Glutamatergic neuron (in vitro differentiated cells): Measurements from ENCODE around the gene MRPL14. TPM values are rescaled to one million over a fixed set of nuclear protein-coding genes. Genes with fewer than 3 reads are reported as not detected.

Experiments
- DNase-seq: peaks from one replicate; pipeline ENCODE4 v3.0.0; 2022
- H3K27ac Mint-ChIP-seq: one replicate; pipeline ENCODE4 v1.8.0; 2020; ENCODE audit warnings: mild to moderate bottlenecking, mixed read lengths, inconsistent platforms; ENCODE audit not compliant: unreplicated experiment
- H3K27me3 Mint-ChIP-seq: one replicate; pipeline ENCODE4 v1.8.0; 2020; ENCODE audit warnings: mild to moderate bottlenecking, moderate library complexity, mixed read lengths, inconsistent platforms; ENCODE audit not compliant: unreplicated experiment
- H3K36me3 Mint-ChIP-seq: one replicate; pipeline ENCODE4 v1.8.0; 2020; ENCODE audit warnings: mild to moderate bottlenecking, mixed read lengths, inconsistent platforms; ENCODE audit not compliant: unreplicated experiment
- H3K4me1 Mint-ChIP-seq: one replicate; pipeline ENCODE4 v1.8.0; 2020; ENCODE audit warnings: mild to moderate bottlenecking, low read depth, mixed read lengths, inconsistent platforms; ENCODE audit not compliant: unreplicated experiment
- H3K4me3 Mint-ChIP-seq: one replicate; pipeline ENCODE4 v1.8.0; 2020; ENCODE audit warnings: mild to moderate bottlenecking, mixed read lengths, inconsistent platforms; ENCODE audit not compliant: unreplicated experiment
- H3K9me3 Mint-ChIP-seq: one replicate; pipeline ENCODE4 v1.8.0; 2020; ENCODE audit warnings: mild to moderate bottlenecking, moderate library complexity, mixed read lengths, inconsistent platforms; ENCODE audit not compliant: unreplicated experiment
- total RNA-seq: library from RNA; stranded (reverse); fragmentation: NEBNext Ultra II Directional; extraction: Animal tissue kit (Norgen Biotek cat#: 25700); gene quantifications from one replicate; pipeline ENCODE4 v1.2.1, GENCODE V29; 2021; ENCODE audit not compliant: unreplicated experiment
- TF ChIP-seq, protein P1 (sequence below): fragments of 200-600 bp; sonication (generic); IDR thresholded peaks from one replicate; pipeline ENCODE4 v1.5.0; 2021; ENCODE audit not compliant: partially characterized antibody, unreplicated experiment

Gene MRPL14
- total RNA-seq, 1 donor from 2014 or later: 31.7 TPM

DNA sequence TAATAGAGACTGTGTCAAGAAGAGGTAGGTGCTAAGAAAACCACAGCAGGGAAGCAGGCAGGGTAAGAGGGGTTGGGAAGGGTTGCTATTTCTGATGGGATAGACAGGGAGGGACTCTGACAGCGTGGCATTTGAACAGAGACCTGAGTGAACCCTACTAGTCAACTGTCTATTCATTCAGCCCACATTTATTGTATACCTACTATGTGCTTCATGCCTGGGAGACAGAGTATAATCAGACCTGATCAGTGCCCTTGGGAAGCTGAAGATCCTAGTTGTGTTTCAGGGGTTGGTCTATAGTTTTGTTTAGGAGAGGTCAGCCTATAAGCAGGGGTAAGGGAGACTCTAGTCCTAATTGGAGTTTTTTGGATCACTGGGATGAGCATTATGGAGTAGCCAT, 16.5 kb upstream of the MRPL14 start:
- H3K4me1 Mint-ChIP-seq: peaks cover 9% of the 10 kb centered on the region
- peaks cover 5% of the 10 kb centered on the region for H3K36me3 Mint-ChIP-seq

DNA sequence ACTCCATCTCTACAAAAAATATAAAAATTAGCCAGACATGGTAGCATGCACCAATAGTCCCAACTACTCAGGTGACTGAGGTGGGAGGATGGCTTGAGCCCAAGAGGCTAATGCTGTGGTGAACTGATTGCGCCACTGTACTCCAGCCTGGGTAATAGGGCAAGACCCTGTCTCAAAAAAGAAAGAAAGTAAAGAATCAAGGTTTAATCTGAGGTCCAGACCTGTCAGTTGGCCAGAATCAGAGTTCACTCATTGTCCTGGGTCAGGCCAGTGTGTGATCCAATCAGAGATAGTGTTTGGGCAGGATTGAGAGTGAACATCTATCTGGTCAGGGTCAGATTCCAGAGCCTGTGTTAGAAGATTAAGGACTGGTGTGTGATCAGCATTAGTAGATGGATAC, 15.6 kb upstream of the MRPL14 start:
- no peak for DNase-seq
- Mint-ChIP-seq H3K27me3 (peaks cover 5% of the 10 kb centered on the region), H3K4me1 (peaks cover 14% of the 10 kb centered on the region), H3K27ac (no peak overlapping the region), H3K4me3 (no peak overlapping the region), H3K9me3 (peaks cover 3% of the 10 kb centered on the region), H3K36me3 (peaks cover 3% of the 10 kb centered on the region)
- TF ChIP-seq, protein P1, sequence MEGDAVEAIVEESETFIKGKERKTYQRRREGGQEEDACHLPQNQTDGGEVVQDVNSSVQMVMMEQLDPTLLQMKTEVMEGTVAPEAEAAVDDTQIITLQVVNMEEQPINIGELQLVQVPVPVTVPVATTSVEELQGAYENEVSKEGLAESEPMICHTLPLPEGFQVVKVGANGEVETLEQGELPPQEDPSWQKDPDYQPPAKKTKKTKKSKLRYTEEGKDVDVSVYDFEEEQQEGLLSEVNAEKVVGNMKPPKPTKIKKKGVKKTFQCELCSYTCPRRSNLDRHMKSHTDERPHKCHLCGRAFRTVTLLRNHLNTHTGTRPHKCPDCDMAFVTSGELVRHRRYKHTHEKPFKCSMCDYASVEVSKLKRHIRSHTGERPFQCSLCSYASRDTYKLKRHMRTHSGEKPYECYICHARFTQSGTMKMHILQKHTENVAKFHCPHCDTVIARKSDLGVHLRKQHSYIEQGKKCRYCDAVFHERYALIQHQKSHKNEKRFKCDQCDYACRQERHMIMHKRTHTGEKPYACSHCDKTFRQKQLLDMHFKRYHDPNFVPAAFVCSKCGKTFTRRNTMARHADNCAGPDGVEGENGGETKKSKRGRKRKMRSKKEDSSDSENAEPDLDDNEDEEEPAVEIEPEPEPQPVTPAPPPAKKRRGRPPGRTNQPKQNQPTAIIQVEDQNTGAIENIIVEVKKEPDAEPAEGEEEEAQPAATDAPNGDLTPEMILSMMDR: no peak

More for the DNA sequence above, 16.5 kb upstream of the MRPL14 start:
- DNase-seq: no peak
- Mint-ChIP-seq H3K27me3 (peaks cover 6% of the 10 kb centered on the region), H3K9me3 (peaks cover 1% of the 10 kb centered on the region), H3K4me3 (no peak overlapping the region), H3K27ac (no peak overlapping the region)
- TF ChIP-seq, protein P1: no peak

DNA sequence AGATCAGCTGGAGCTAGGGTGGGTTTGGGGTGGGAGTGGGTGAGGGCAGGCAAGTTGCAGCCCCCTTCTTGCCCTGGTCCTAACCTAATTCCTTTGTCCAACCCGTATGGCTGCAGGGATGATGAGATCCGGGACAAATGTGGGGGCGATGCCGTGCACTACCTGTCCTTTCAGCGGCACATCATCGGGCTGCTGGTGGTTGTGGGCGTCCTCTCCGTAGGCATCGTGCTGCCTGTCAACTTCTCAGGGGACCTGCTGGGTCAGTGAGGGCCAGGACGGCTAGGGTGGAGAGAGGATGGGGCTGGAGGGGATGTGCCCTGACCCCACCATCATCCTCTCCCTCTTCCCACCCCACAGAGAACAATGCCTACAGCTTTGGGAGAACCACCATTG, 12.1 kb upstream of the MRPL14 start:
- DNase-seq: no peak
- Mint-ChIP-seq H3K36me3 (no peaks in the 10 kb centered on the region), H3K27me3 (peaks cover 5% of the 10 kb centered on the region), H3K27ac (no peak overlapping the region), H3K4me3 (no peak overlapping the region), H3K4me1 (peaks cover 26% of the 10 kb centered on the region), H3K9me3 (peaks cover 3% of the 10 kb centered on the region)
- TF ChIP-seq, protein P1: no peak

DNA sequence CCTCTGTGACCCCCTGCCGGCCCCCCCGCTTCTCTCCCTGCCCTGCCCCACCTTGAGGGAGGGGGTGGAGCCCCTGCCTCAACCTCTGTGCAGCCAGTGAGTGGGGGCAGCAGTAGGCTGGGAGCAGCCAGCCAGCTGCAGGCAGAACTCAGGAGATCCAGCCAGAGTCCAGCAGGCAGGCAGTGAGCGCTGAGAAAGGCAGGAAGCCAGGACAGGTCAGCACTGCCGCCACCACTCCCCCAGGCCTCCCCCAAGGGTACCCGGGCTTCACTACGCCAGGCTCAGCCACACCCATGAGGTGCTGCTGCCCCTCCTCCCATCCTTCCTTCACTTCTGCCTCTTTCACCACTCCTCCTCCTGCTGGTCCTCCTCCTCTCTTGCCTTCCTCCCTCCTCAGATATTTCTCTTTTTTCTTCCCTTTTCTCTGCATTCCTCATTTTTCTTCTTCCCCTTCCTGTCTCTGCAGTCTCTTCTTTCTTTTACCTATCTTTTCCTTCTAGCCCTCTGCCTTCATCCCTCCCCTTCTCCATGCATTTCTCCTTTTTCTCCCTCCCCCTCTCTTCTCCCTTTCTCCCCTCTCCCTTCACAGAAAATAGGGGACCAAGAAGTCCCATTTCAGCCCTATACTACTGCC, 11.6 kb upstream of the MRPL14 start:
- H3K27ac Mint-ChIP-seq: no peak overlapping the region
- peaks cover 1% of the 10 kb centered on the region for H3K9me3 Mint-ChIP-seq
- peaks cover 6% of the 10 kb centered on the region for H3K27me3 Mint-ChIP-seq
- TF ChIP-seq, protein P1: no peak
- DNase-seq: no peak
- no peaks in the 10 kb centered on the region for H3K36me3 Mint-ChIP-seq
- H3K4me3 Mint-ChIP-seq: peak overlapping the region; percentile 56
- peaks cover 26% of the 10 kb centered on the region for H3K4me1 Mint-ChIP-seq

DNA sequence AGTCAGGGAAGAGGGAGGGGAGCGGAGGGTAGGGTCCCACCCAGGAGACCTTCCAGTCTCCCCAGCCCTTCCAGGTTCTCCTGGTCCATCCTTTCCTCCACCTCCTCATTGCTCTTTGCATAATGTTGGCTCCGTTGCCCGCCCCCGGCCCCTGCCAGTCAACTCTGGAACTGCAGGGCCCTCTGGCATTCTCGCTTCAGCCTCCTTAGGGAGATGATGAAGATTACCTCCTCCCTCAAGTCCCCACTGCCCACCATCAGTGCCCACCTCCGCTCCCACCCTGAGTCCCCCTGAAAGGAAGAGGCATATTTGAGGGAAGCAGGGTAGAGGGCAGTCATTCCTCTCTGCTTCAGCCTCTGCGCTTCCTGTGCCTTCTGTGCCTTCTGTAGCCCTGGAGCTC, 8.6 kb upstream of the MRPL14 start:
- TF ChIP-seq, protein P1: no peak
- peaks cover 7% of the 10 kb centered on the region for H3K27me3 Mint-ChIP-seq

More for the DNA sequence above, 8.6 kb upstream of the MRPL14 start:
- Mint-ChIP-seq H3K9me3 (peaks cover 1% of the 10 kb centered on the region), H3K36me3 (no peaks in the 10 kb centered on the region), H3K27ac (no peak overlapping the region), H3K4me3 (no peak overlapping the region), H3K4me1 (peaks cover 41% of the 10 kb centered on the region)
- DNase-seq: no peak
